Panc1 (cell line): ENCODE results near the gene EIPR1.

Source experiments
- CTCF ChIP-seq: fragments of 450-650 bp; IDR thresholded peaks from 2 replicates; pipeline ENCODE4 v1.5.1; 2017; ENCODE audit warnings: mild to moderate bottlenecking
- SIN3A ChIP-seq: IDR thresholded peaks from 2 replicates; pipeline ENCODE4 v1.6.1; 2012; ENCODE audit warnings: low read depth, mild to moderate bottlenecking, low read length, moderate library complexity, borderline replicate concordance; ENCODE audit not compliant: insufficient read depth
- TCF7L2 ChIP-seq: IDR thresholded peaks from 2 replicates; pipeline ENCODE4 v1.6.1; 2011; ENCODE audit warnings: mild to moderate bottlenecking, low read depth, low read length, inconsistent platforms

GRCh38 chr2:3242747-3243369 lies 134.8 kb downstream of the EIPR1 start:
- TF ChIP-seq CTCF (no peak), SIN3A (no peak), TCF7L2 (no peak)
